ENCODE data around the gene MRPS6.

The MRPS6 gene

DNA sequence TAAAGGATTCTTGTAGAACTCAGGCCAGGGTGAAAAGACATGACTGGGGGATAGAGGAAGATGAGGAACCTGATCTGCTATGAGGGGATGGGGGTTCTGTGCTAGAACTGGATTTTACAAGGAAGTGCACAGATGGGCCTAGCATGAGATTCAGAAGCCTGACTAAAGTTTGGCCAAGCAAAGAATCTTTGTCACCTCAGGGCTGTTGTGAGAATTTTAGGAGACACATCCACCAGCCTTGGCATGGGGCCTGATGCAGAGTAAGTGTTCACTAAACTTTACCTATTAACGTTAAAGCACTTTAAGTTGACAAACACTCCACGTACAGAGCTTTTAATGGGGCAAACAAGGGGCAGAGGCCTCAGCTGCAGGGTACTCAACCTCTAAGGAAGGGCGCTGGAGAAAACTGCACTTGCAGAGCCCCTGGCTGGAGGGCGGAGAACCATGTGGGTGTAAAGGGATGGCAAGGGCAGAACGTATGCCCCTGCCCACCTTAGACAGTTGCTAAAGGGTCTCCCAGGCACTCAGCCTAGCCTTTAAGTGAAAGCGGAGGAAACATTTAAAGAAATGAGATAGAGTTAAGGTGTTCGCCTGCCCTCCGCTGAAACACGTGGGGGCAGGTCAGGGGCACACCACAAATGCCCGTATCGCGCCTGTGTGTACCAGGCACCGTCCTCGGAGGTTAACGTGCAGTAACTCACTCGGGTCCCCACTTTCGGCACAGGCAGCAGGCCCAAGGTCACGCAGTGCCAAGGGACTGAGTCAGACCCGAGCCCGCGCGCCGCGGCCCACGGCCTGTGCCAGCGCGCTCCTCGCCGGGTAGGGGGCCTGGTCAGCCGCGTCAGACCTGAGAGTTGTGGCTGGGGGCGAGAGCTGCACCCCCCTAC lies 990 bp upstream of the MRPS6 start:
- DNase-seq, result peak; percentile 46

DNA sequence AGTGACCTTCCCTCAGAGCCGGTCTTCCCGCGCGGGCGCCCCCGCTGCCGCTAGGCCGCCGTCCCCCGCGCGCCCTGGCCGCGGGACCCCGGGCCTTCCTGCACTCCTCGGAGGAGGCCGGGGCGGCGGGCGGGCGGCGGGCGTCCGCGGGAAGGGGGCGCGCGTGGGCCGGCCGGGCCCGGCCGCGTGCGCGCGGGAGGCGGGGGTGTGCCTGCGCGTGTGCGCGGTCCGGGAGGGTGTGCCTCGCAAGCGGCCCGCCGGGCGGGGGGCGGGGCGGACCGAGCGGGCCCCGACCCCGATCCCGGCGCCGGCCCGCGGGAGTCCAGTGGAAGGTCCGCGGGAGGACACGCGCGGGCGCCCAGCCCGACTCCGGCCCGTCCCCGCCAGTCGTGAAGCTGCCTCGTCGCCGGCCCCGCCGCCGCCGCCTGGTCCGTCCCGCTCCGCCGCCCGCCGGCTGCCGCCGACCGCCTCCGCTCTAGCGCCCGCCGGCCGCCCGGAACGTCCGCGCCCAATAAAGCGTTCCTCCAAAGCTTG lies 438 bp downstream of the MRPS6 start:
- DNase-seq, result peak; percentile 70

DNA sequence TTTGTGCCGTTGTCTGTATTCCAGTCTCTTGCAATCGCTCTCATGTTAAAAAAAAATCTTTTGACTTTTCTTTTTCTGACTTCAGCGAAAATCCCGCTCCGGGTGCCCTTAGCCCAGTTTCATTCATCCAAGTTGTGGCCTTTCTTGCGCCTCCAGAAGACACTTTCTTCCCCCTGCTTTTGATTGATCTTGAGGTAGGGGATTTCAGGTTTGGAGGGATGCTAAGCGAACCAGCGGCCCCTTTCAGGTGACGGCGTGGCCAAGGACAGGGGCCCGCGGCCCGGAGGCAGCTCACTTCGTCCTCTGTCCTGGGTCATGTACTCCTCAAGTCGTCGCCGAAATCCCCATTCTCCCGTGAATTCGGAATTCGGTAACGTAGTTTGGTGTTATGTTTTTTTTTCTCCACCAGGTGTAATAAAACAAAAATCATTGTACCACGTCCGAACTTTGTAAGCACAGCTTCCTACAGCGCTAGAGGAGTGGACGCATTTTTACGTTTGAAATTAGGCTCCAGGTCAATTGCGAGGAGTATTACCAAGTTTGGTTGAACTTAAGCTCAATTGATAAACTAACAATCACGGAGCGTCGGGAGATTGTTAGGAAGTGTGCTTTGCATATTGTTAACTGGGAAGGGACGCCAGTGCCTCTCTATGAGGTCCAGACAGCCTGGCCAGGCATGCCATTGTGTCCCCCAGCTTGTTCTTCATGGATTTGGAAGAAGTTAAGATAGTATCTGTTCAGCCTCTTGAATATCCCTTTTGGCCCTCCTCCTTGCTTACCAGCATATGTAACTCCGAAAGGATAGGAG lies 1.1 kb downstream of the MRPS6 start:
- DNase-seq, result peak; percentile 8

DNA sequence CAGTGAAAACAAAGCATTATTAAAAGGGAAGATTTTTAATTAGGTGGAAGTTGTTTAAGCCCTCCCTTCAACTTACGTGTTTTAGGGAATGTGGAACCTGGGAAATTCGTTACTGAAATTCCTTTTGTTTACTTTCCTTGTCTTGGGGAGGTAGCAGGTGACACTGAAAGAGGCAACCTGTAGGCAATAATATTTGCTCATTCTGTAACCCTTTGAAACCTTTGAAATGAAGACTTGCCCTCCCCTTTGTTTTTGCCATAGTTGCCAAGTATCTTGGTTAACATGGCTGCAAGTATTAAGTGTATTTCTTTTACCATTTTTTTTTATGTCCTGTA lies 1.7 kb downstream of the MRPS6 start:
- no peak for DNase-seq

DNA sequence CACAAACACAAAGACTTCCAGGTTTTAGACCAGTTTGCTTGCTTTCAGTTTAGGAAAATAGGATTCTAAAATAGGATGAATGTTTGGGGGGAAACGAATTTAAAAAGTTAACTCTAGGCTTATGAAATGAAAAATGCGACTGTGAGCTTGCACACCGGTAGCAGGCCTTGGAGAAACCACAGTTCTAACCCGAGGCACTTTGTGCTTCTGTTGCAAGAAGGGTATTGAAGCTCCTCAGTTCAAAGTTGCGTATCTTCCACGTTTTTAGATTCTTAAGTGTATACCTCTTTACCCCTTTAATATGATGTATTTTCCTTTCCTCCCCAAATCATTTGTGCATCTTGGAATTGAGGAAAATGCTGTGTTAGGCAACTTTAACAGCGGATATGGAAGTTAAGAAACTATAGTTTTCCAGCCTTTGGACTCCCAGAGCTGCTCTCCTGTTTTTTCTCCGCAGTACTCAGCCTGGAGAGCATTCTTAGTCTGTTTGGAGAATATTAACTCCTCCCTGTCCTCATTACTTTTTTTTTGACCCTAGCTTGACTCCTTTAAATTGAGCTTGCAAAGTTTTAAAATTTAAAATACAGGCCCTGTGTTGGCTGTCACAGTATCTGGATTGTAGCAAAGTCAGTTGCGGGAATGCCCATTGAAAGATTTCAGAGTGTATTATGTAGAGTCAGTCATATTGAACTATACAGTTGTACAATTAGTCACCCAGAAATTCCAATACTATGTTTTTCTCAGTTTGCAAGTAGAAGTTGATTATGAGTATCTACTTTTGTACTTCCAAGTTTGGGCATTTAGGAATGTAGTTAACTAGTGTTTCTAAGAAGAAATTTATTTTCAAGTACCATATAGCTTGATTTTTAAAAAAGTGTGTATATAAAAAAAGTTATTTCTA lies 2.6 kb downstream of the MRPS6 start:
- peak; percentile 28 for DNase-seq

DNA sequence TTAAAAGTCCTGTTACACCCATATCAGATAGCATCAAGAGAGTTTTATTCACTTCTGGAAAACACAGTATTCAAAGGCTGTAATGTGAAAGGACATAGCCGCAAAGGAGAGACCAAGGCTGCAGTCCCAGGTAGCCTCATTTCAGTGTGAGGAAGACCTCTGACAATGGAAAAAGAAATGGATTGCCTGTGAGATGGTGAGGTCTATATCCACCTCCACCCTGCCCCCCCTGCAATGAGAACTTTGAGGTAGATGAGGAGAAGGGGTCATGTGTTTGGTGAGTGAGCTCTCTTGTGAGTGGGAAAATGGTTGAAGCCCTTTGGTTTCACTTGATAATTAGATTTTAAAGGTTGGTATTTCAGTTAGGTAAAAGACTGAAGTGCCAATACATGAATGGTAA lies 3.5 kb downstream of the MRPS6 start:
- no peak for DNase-seq

DNA sequence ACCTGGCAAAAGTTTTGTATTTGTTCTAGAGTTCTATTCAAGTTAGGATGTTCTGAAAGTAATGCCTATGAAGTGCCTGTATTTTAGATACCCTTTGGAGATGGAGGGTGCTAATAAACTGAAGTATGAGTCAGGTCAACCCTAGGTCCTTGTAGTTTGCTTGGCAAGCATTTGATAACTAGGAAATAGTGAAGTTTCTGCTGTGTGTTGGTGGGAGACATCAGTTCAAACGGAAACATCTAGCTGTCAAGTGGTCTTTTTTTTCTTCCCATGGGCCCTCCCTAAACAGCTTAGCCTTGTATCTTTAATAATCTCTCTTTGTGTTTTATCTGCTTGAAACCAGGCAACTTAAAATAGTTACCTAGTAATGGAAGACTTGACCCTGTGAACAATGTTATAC lies 4.5 kb downstream of the MRPS6 start:
- no peak for DNase-seq

DNA sequence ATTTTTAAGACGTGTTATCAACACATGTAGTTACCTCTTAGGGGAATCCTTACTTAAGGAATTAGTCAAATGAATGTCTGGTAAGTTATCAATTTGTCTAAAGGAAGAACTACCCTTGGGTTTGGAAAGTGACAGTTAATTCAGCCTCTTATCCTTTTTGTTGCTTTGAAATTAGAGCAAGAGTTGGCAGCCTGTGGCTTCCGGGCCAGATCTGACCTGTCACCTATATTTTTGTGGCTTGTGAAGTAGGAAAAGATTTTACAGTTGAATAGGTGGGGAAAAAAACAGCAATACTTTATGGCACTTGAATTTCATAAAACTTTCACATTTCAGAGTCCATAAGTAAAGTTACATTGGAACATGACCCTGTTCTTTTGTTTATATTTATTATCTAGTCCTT lies 5.5 kb downstream of the MRPS6 start:
- DNase-seq, result peak; percentile 43

DNA sequence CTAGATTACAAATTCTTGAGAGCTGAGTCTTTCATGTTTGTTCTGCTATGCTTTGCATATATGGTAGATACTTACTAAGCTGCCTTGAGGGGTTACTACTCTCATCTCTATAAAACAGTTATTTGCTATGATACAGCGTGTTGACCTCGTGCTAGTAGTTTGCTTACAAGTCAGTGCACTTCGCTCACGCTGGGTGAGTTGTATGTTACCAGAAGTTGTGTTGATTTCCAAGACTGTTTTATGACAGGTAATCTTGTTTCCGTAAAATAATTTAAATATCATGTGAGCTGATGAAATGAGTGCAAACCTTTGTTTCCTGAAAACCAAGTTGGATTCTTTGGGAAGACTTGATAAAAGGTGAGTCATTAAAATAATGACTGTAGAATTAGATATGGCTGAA lies 7.3 kb downstream of the MRPS6 start:
- DNase-seq, result no peak

DNA sequence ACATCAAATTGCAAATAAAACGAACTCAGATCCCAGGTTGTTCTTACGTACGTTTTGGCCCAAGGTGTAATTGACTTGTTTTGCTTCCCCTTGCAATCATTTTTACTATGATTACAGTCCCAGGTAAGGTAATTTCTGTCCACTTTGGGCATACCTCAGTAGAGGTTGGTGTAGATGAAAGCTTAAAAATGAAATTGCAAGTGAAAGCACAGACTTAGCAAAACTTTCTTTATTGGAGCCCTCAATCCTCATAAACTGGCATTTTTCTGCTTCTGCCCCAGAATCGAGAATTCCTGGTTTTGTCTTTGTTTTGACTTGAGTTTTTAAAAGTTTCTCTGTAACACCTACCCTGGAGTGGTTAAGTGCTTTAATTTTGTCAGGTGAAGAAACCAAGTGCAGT lies 9.4 kb downstream of the MRPS6 start:
- no peak for DNase-seq

DNA sequence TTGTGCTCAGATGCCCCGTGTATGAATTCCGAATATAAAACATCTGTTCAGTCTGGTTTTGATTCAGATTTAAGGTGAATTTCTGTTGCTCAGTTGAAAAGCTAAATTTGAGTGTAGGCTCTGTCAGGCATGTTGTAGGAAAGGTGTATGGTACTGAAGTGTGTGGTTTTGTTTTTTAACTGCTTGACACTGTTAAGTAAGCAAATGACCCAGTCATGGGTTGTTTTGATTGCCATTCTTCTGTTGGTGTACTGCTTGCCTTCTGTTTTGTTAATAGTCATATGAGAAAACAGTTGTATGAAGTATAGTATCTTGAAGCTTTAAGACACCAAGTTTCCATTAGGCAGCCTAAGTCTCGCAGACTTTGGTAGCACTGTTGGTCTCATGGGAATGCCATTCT lies 10.0 kb downstream of the MRPS6 start:
- DNase-seq, result no peak

DNA sequence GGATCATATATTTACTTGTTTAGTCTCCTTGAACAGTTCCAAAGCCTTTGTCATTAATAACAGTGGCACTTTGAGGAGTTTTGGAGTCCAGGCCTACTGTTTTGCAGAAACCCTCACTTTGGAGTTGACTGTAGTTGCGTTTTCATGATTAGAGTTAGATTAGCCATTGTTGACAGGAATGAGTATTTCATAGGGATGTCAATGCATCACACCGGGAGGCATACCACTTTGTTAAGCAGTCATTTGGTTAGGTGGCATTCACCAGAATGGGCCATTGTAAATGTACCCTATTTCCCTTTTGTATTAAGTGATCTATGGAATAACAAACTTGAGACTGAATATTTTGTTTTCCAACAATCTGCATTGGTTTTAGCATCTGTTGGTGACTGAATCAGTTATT lies 11.8 kb downstream of the MRPS6 start:
- DNase-seq, result no peak

DNA sequence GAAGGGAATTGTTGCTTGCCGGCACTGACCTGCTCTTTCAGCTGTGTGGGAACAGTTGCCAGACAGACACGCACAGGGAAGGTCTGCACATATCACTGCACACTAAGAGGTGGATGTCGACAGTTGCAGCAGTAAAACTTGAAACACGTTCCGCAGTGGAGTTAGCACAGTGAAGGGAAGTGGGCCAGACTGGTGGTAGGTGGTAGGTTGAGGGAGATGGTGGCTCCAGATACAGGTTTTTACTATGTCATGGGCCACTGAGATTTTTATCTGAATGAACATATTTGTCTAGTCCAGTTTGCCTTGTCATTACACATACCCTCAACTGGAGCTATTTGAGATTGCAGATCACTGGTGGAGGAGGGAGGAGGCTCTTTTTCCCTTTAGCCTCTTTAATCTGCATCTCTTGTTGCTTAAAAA lies 13.5 kb downstream of the MRPS6 start:
- peak; percentile 34 for DNase-seq

DNA sequence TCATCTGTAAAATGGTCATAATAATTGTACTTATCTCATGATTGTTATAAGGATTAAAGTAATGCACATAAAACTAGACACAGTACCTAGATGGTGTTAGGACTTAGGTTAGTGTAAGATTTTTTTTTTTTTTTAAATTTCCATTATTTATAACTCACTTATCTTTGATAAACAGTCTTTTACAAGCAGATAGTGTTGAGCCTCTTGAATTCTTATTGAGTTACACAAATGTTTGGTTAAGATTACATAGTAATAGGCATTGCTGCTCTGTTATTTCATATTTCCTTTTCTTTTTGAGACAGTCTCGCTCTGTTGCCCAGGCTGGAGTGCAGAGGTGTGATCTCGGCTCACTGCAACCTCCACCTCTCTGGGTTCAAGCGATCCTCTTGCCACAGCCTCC lies 15.4 kb downstream of the MRPS6 start:
- DNase-seq, result no peak

DNA sequence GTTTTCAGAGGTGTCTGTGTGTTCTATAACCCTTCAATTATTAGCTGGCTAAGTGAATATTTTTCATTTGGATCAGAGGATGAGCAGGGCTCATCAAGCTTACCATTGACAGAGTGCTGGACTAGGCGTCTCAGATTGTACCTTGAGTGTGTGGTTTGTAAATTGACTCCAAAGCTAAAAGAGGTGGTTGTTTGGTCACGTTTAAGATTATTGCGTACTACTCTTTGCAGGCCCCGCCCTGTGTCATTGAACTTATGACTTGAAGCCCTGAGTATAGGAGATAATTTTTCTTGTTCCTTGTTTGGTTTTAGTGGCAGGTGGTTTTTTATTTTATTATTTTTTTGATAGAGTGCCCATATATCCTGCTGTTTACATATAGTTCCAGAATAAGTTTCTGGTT lies 17.7 kb downstream of the MRPS6 start:
- no peak for DNase-seq

DNA sequence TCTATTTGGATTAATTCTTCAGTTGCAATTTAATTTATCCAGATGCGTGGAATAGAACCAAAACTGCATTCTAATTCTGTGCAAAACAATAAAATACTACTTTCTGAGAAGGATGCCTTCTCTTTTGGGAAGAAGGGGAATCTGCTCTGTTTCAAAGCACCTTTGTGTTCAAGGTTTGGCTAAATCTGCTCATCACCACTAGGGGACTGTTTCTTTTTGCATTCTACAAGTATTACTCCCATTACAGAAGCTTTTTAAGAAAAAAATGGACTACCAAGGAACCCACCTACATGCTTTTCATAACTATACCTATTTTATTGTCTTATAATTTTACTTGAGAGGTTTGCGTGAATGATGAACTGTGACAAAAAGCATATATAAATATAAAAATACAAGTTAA lies 18.2 kb downstream of the MRPS6 start:
- no peak for DNase-seq

DNA sequence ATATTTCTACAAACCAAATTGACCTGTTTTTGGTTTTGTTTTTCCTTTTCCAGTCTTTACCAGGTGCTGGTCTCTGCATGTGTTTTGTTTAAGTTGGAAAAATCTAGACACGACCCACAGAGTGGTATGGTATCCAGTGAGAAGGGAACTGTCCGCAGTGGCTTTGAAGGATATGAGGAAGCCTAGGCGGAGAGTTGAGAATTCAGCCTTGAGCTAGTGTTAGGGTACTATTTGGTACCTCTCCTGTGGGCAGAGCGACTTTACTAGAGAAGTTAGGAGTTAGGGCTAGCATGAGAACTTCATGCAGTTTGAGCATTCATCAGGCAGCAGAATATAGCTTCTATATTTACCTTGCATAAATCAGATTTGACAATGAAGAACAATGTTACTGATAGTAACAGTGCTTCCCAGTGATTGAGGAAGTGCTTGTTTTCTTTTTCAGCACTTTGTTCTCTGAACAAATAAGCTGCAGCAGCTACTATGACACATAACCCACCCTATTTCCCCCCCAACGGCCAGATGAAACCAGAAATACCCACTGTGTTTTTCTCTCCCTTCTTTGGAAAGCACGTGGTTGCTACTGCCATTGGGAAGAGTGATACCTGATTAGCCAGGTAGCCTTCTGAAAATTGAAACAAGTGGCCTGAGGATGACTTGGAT lies 19.0 kb downstream of the MRPS6 start:
- DNase-seq, result peak; percentile 30

DNA sequence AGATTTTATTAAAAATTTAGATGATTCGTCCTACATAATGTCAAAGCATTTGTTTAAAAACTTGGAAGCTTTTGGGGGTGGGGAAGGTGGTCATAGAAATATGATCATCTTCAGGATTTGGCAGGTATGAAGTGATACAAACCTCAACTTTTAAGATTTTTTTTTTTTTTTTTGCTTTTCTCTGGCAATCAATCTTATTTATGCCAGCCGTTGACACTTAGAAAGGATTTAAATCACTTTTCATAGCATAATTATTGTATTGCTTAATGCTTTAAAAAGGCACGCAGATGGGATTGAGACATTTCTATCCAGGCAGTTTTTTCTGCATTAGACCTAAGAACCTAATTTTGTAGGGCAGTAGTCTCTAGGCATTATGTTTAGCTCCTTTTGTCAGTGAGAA lies 19.7 kb downstream of the MRPS6 start:
- no peak for DNase-seq

DNA sequence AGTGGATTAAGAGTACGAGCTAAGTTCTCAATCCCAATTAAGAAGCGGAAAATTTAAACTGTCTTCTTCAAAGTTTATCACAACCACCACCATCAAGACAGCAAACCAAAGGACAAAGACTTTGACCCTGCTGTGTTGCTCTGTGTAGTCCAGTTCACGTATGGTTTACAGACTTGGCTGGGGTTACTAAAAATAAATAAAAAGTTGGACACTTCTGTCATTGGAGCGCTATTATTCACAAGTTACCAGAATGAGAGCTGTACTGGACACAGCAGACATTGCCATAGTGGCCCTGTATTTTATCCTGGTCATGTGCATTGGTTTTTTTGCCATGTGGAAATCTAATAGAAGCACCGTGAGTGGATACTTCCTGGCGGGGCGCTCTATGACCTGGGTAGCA lies 21.6 kb downstream of the MRPS6 start:
- DNase-seq, result no peak

DNA sequence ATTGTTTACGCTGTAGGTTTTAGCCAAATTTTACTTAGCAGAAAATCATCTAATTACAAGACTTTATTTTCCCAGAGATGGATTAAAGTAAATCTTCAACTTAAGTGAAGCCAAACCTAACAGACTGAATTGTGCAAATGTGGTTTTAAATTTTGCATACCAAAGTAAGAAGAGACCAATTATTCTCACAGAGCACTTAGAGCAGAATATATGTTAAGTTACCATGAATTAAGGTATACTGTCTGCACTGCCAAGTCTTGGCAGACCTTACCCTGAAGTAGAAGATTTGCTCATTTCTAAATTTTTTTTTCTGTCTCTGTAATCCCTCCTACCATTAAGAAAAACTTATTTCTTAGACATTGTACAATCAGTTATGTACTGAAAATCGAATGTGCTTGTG lies 24.1 kb downstream of the MRPS6 start:
- no peak for DNase-seq

DNA sequence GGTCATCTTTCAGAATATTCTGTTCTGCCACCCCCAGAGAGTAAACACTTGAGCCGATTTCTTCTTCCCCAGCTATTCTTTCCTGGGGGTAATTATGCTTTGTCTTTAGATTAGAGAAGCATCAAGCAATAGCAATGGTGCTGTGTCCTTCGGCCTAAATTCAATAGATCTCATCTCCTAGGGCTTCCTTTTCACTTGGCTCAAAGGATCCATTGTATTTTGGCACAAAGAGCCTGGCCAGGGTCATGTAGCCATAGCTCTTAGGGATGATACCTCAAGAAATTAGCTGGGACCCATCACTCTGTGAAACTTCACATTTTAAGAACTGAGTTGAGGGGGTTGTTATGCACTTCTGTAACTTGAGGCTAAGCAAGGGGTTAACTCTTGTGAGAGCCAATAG lies 27.0 kb downstream of the MRPS6 start:
- no peak for DNase-seq

DNA sequence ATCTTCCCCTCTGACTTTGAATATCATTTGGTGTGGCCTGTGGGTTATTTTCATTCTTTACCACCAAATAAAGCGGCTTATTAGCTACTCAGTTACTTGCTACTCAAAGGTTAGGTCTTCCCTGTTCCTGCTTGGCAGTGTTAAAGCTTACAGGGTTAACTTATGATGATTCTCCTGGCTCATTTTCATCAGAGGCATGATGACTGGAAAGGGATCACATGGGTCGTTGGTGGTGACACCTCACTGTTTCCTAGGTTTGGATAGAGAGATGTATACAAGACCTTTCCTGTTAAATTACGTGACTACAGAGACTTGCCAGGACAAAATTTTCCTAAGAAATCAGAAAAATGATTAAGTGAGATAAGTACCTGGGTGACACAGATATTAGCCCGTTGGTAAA lies 27.4 kb downstream of the MRPS6 start:
- DNase-seq, result no peak
